ENCODE data around the gene CATSPER2.
"Not testable (repeated sequence)": the region's sequence is repeated elsewhere in the genome, so short reads cannot be mapped to it uniquely, and the experiment has no call there.

CATSPER2 gene

GRCh38 chr15:43592841-43593240 lies 55.8 kb downstream of the CATSPER2 start:
- DNase-seq: not testable (repeated sequence)

GRCh38 chr15:43589778-43590466 lies 58.7 kb downstream of the CATSPER2 start, which contains the start of gene PPIP5K1:
Gene PPIP5K1, minus strand, starts transcription at chr15:43590208. Its CDS starts 5,704 bp downstream, at chr15:43584504.
- not testable (repeated sequence) for DNase-seq

Measured in islet precursor cell (in vitro differentiated cells).